Astrocyte (in vitro differentiated cells and primary cell): Measurements from ENCODE around the gene ARHGAP4. TPM values are rescaled to one million over a fixed set of nuclear protein-coding genes. Genes with fewer than 3 reads are reported as not detected.

Experiments
- DNase-seq: peaks from one replicate; pipeline ENCODE4 v3.0.0-alpha.2; 2010; ENCODE audit warnings: low read depth
- FAIRE-seq: peaks from 2 replicates; lab custom pipeline; 2011; peaks lifted over from hg19 to GRCh38; lab: Jason Lieb, UNC
- H2AFZ ChIP-seq: 2 replicates; pipeline ENCODE4 v1.6.0; 2012; ENCODE audit warnings: low read depth, low read length, inconsistent platforms
- H3K27ac ChIP-seq: 2 replicates; pipeline ENCODE4 v1.5.1; 2011; ENCODE audit warnings: low read depth, low read length, inconsistent platforms
- H3K27me3 ChIP-seq: 2 replicates; pipeline ENCODE4 v1.6.0; 2011; ENCODE audit warnings: low read length, inconsistent platforms; ENCODE audit not compliant: insufficient read depth
- H3K36me3 ChIP-seq: 2 replicates; pipeline ENCODE4 v1.5.1; 2011; ENCODE audit warnings: low read length, inconsistent platforms; ENCODE audit not compliant: insufficient read depth
- H3K4me1 ChIP-seq: 2 replicates; pipeline ENCODE4 v1.5.1; 2011; ENCODE audit warnings: low read length, inconsistent platforms; ENCODE audit not compliant: insufficient read depth
- H3K4me2 ChIP-seq: 2 replicates; pipeline ENCODE4 v1.6.0; 2012; ENCODE audit warnings: low read length, inconsistent platforms
- H3K4me3 ChIP-seq: 2 replicates; pipeline ENCODE4 v1.5.1; 2011; ENCODE audit warnings: low read depth, mild to moderate bottlenecking, low read length, inconsistent platforms; ENCODE audit not compliant: insufficient read depth
- H3K79me2 ChIP-seq: 2 replicates; pipeline ENCODE4 v1.6.0; 2012; ENCODE audit warnings: mild to moderate bottlenecking, low read length, inconsistent platforms; ENCODE audit not compliant: insufficient read depth
- H3K9ac ChIP-seq: 2 replicates; pipeline ENCODE4 v1.6.0; 2012; ENCODE audit warnings: mild to moderate bottlenecking, low read length, inconsistent platforms
- H3K9me3 ChIP-seq: 2 replicates; pipeline ENCODE4 v1.5.1; 2012; ENCODE audit warnings: low read depth, mild to moderate bottlenecking, low read length, inconsistent platforms; ENCODE audit not compliant: insufficient read depth
- H4K20me1 ChIP-seq: 2 replicates; pipeline ENCODE4 v1.6.0; 2012; ENCODE audit warnings: low read length, inconsistent platforms; ENCODE audit not compliant: insufficient read depth
- H3K27ac Mint-ChIP-seq: one replicate; pipeline ENCODE4 v1.8.0; 2021; ENCODE audit warnings: mild to moderate bottlenecking, mixed read lengths; ENCODE audit not compliant: unreplicated experiment
- H3K27me3 Mint-ChIP-seq: one replicate; pipeline ENCODE4 v1.8.0; 2021; ENCODE audit warnings: low read depth, mixed read lengths; ENCODE audit not compliant: unreplicated experiment
- H3K36me3 Mint-ChIP-seq: one replicate; pipeline ENCODE4 v1.8.0; 2021; ENCODE audit warnings: low read depth, mixed read lengths; ENCODE audit not compliant: unreplicated experiment
- H3K4me1 Mint-ChIP-seq: one replicate; pipeline ENCODE4 v1.8.0; 2021; ENCODE audit warnings: low read depth, mixed read lengths; ENCODE audit not compliant: unreplicated experiment
- H3K4me3 Mint-ChIP-seq: one replicate; pipeline ENCODE4 v1.8.0; 2021; ENCODE audit warnings: mild to moderate bottlenecking, moderate library complexity, mixed read lengths; ENCODE audit not compliant: unreplicated experiment
- H3K9me3 Mint-ChIP-seq: one replicate; pipeline ENCODE4 v1.8.0; 2021; ENCODE audit warnings: mild to moderate bottlenecking, mixed read lengths; ENCODE audit not compliant: unreplicated experiment
- EZH2 ChIP-seq: IDR thresholded peaks from 2 replicates; pipeline ENCODE4 v1.6.1; 2012; ENCODE audit warnings: mild to moderate bottlenecking, low read length, inconsistent platforms; ENCODE audit not compliant: insufficient read depth
- total RNA-seq: library from RNA; stranded (reverse); gene quantifications from 2 replicates; pipeline ENCODE4 v1.2.1, GENCODE V29; 2021
- TF ChIP-seq, protein P1 (sequence below): IDR thresholded peaks from 2 replicates; pipeline ENCODE4 v1.5.1; 2011; ENCODE audit warnings: low read depth, mild to moderate bottlenecking, inconsistent platforms, low read length, moderate library complexity; ENCODE audit not compliant: insufficient read depth

The ARHGAP4 gene
- total RNA-seq, 1 donor from 2014 or later: 3.9 TPM

DNA sequence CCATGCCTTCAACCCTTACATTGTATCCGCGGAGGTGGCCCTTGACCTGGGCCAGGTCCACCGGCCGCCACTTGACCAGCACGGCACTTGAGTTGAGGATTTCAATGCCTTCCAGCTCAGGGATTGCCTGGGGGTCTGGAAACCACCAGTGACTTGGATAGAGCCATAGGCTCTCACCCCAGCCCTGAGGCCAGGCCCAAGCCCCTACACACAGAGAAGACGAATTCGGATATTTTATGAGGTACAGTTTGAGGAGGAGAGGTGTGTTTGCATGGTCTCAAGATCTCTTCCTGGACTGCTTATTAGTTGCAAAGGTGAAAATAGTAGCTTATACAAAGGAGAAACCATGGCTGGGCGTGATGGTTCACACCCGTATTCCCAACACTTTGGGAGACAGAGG, 60.4 kb downstream of the ARHGAP4 start:
- H3K27ac Mint-ChIP-seq: no peak overlapping the region
- no peak overlapping the region for H3K9ac ChIP-seq
- no peaks in the 10 kb centered on the region for H3K27me3 ChIP-seq
- no peak overlapping the region for H3K4me3 ChIP-seq
- H2AFZ ChIP-seq: no peak overlapping the region
- no peaks in the 10 kb centered on the region for H3K4me1 Mint-ChIP-seq
- H4K20me1 ChIP-seq: no peaks in the 10 kb centered on the region
- H3K36me3 ChIP-seq: no peaks in the 10 kb centered on the region
- FAIRE-seq (no peak), DNase-seq (no peak)
- no peak overlapping the region for H3K4me3 Mint-ChIP-seq
- no peaks in the 10 kb centered on the region for H3K9me3 Mint-ChIP-seq
- H3K27me3 Mint-ChIP-seq: no peaks in the 10 kb centered on the region
- H3K4me2 ChIP-seq: no peak overlapping the region
- no peak for TF ChIP-seq EZH2
- TF ChIP-seq, protein P1, sequence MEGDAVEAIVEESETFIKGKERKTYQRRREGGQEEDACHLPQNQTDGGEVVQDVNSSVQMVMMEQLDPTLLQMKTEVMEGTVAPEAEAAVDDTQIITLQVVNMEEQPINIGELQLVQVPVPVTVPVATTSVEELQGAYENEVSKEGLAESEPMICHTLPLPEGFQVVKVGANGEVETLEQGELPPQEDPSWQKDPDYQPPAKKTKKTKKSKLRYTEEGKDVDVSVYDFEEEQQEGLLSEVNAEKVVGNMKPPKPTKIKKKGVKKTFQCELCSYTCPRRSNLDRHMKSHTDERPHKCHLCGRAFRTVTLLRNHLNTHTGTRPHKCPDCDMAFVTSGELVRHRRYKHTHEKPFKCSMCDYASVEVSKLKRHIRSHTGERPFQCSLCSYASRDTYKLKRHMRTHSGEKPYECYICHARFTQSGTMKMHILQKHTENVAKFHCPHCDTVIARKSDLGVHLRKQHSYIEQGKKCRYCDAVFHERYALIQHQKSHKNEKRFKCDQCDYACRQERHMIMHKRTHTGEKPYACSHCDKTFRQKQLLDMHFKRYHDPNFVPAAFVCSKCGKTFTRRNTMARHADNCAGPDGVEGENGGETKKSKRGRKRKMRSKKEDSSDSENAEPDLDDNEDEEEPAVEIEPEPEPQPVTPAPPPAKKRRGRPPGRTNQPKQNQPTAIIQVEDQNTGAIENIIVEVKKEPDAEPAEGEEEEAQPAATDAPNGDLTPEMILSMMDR: no peak
- H3K9me3 ChIP-seq: no peaks in the 10 kb centered on the region
- no peak overlapping the region for H3K27ac ChIP-seq
- no peaks in the 10 kb centered on the region for H3K79me2 ChIP-seq
- H3K36me3 Mint-ChIP-seq: peaks cover 3% of the 10 kb centered on the region
- H3K4me1 ChIP-seq: no peaks in the 10 kb centered on the region

DNA sequence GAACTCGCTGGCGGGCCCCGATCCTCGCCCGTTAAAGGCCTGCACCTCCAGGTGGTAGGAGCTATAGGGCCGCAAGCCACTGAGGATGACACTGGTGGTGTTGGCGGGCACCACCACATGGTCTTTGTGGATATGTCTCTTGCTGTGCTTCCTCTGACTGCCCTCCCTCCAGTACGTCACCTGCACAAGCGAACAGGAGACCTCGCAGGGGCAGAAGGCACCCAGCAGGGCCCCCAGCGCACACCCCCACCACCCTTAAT, 60.8 kb downstream of the ARHGAP4 start:
- Histone ChIP-seq H3K4me1 (no peaks in the 10 kb centered on the region), H3K9me3 (no peaks in the 10 kb centered on the region), H3K27ac (no peak overlapping the region), H3K27me3 (no peaks in the 10 kb centered on the region), H3K4me3 (no peak overlapping the region), H3K79me2 (no peaks in the 10 kb centered on the region), H3K9ac (no peak overlapping the region), H3K4me2 (no peak overlapping the region), H2AFZ (no peak overlapping the region), H3K36me3 (no peaks in the 10 kb centered on the region), H4K20me1 (no peaks in the 10 kb centered on the region)
- Mint-ChIP-seq H3K36me3 (peaks cover 3% of the 10 kb centered on the region), H3K27ac (no peak overlapping the region), H3K27me3 (no peaks in the 10 kb centered on the region), H3K9me3 (no peaks in the 10 kb centered on the region), H3K4me3 (no peak overlapping the region), H3K4me1 (no peaks in the 10 kb centered on the region)
- FAIRE-seq (no peak), DNase-seq (no peak)
- TF ChIP-seq, protein P1: no peak
- no peak for TF ChIP-seq EZH2

DNA sequence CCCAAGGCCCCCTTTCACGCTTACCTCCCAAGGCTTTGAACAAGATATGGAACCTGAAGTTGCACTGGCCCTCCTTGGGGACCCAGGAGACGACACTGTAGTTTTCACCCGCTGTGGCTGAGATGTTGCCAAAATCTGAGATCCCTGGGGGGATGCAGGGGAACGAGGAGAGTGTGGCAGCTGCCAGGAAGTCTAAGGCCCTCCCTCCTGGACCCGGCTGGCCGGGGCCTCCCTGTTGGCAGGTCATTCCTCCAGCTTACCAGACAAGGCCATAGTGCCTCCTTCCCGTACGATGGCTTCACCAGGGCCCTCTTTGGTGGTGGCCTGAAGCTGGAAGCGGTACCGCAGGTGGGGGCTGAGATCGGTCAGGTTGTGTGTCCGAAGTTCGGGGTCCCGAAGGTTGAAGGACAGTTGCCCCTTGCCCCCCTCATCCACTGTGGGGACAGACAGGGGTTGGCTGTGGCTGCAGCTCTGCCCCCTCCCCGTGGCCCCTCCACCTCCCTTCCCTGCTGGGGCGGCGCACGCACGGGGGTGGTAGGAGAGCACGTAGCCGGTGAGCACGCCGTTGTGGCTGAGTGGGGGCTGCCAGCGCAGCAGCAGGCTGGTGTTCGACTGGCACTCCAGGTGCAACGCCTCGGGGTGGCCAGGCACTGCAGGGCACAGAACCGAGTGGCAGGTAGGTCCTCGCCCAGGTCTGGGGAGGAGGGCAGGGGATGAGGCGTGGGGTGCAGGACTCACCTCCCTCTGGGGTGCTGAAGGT, 61.3 kb downstream of the ARHGAP4 start:
- Mint-ChIP-seq H3K4me1 (no peaks in the 10 kb centered on the region), H3K27ac (no peak overlapping the region), H3K4me3 (no peak overlapping the region), H3K27me3 (no peaks in the 10 kb centered on the region), H3K9me3 (no peaks in the 10 kb centered on the region), H3K36me3 (peaks cover 3% of the 10 kb centered on the region)
- no peaks in the 10 kb centered on the region for H3K9me3 ChIP-seq
- H3K9ac ChIP-seq: no peak overlapping the region
- no peaks in the 10 kb centered on the region for H4K20me1 ChIP-seq
- no peaks in the 10 kb centered on the region for H3K36me3 ChIP-seq
- H3K4me3 ChIP-seq: no peak overlapping the region
- no peaks in the 10 kb centered on the region for H3K4me1 ChIP-seq
- no peak overlapping the region for H2AFZ ChIP-seq
- no peak overlapping the region for H3K27ac ChIP-seq
- DNase-seq (no peak), FAIRE-seq (no peak)
- no peaks in the 10 kb centered on the region for H3K79me2 ChIP-seq
- H3K27me3 ChIP-seq: no peaks in the 10 kb centered on the region
- TF ChIP-seq, protein P1: no peak
- TF ChIP-seq EZH2: no peak
- no peak overlapping the region for H3K4me2 ChIP-seq
